ENCODE data around the gene HGS. TPM values are rescaled to one million over a fixed set of nuclear protein-coding genes. Genes with fewer than 3 reads are reported as not detected.
"Not testable (repeated sequence)": the region's sequence is repeated elsewhere in the genome, so short reads cannot be mapped to it uniquely, and the experiment has no call there.

HGS gene
- total and polyA plus RNA-seq, 2 of the 13 experiments (the other 11 are each of a cell fraction or from before 2014, with no cell fraction given): 73.3 to 78.1 TPM

GRCh38 chr17:81675515-81676221 lies 8.1 kb upstream of the HGS start (continued):
- 0 out of 2 replicates have a peak, but pooled peaks have one; percentile 8 for TF ChIP-seq ZNF687 (CRISPR knock-in tag; IDR thresholded peaks at IDR 0.05)
- TF ChIP-seq ZNF792 (CRISPR knock-in tag; IDR thresholded peaks at IDR 0.05): 0 out of 2 replicates have a peak, but pooled peaks have one; percentile 33
- 0 out of 2 replicates have a peak, but pooled peaks have one; percentile 44 for TF ChIP-seq ZNF547 (CRISPR knock-in tag; IDR thresholded peaks at IDR 0.05)
- 0 out of 2 replicates have a peak, but pooled peaks have one; percentile 72 for TF ChIP-seq SSRP1 (CRISPR knock-in tag; IDR thresholded peaks at IDR 0.05)
- TF ChIP-seq AGO2 (optimal IDR thresholded peaks at IDR 0.05; ENCODE audit: low read depth, low read length): peak; percentile 9
- 0 out of 2 replicates have a peak, but pooled peaks have one; percentile 7 for TF ChIP-seq GABPA (IDR thresholded peaks at IDR 0.05; ENCODE audit: low read depth, low read length)
- not testable (repeated sequence) for TF ChIP-seq GABPA (CRISPR knock-in tag; IDR thresholded peaks at IDR 0.05; ENCODE audit: low read depth)
- TF ChIP-seq KDM2A (CRISPR knock-in tag; IDR thresholded peaks at IDR 0.05; ENCODE audit: borderline replicate concordance, low read depth): peak; percentile 78
- 0 out of 2 replicates have a peak, but pooled peaks have one; percentile 36 for TF ChIP-seq MXD4 (CRISPR knock-in tag; IDR thresholded peaks at IDR 0.05)
- TF ChIP-seq CBX5 (CRISPR knock-in tag; IDR thresholded peaks at IDR 0.05; ENCODE audit: borderline replicate concordance): peak; percentile 37; the same call in 1 of the 2 replicates
